ENCODE results near the gene NRM. TPM values are rescaled to one million over a fixed set of nuclear protein-coding genes. Genes with fewer than 3 reads are reported as not detected.
A peak's percentile ranks its signal among the peaks of the same experiment; 100 is the strongest.

Gene NRM
- total and polyA plus RNA-seq, 12 donors, result 1.6 to 11.6 (median 3.8) TPM

- H3K36me3 ChIP-seq, result peaks cover 0 to 41% (median 9%) of the 10 kb centered on the region in 9 donors
- H3K27me3 ChIP-seq, result no peaks in the 10 kb centered on the region
- peak overlapping the region; percentile 44 to 90 (median 80) for H3K4me3 ChIP-seq
- H3K4me1 ChIP-seq, result peaks cover 21 to 88% (median 64%) of the 10 kb centered on the region in 9 donors
- DNase-seq (peak; percentile 48 to 55), ATAC-seq (no peak)
- no peaks in the 10 kb centered on the region for H3K9me3 ChIP-seq
- TF ChIP-seq CTCF (IDR thresholded peaks at IDR 0.05), result no peak
- H3K27ac ChIP-seq, result peak overlapping the region; percentile 94 to 100 (median 98)
- intact Hi-C loops (cut with DNase I), result loop anchor here in 3 of 10 donors (5.0 to 10.0 kb wide), 3 partner anchors 139 to 201 kb away; partner anchors contain the start of gene DDR1 (in 1 of the 3)
- whole genome bisulfite sequencing, 2 donors, result 17 to 44% methylated on average over 7 of the region's 7 CpGs
These were observed 7.4 kb downstream of the NRM start for GRCh38 chr6:30683183-30683979.

- H3K36me3 ChIP-seq, result peaks cover 0 to 51% (median 17%) of the 10 kb centered on the region in 9 donors
- no peaks in the 10 kb centered on the region for H3K27me3 ChIP-seq
- H3K27ac ChIP-seq, result peak overlapping the region; percentile 94 to 100 (median 98)
- H3K4me3 ChIP-seq, result peak overlapping the region; percentile 44 to 90 (median 80)
- peak; percentile 19 to 64 (median 41) for ATAC-seq
- peaks cover 21 to 78% (median 54%) of the 10 kb centered on the region in 9 donors for H3K4me1 ChIP-seq
- 12 to 24% methylated on average over 11 of the region's 11 CpGs for WGBS, 2 donors
- DNase-seq, result peak; percentile 82 to 87
- H3K9me3 ChIP-seq, result no peaks in the 10 kb centered on the region
- no peak for TF ChIP-seq CTCF (IDR thresholded peaks at IDR 0.05)
- intact Hi-C loops (cut with DNase I), result loop anchor here in 3 of 10 donors (5.0 to 10.0 kb wide), 3 partner anchors 140 to 202 kb away; partner anchors contain the start of gene DDR1 (in 1 of the 3)
These were observed 8.4 kb downstream of the NRM start for GRCh38 chr6:30682143-30683117.

GRCh38 chr6:30681766-30682142 is 9.0 kb downstream of the NRM start:
- no peak for DNase-seq
- H3K9me3 ChIP-seq, result no peaks in the 10 kb centered on the region
- peak overlapping the region in 9 of 10 donors; percentile 8 to 87 (median 75) for H3K4me3 ChIP-seq
- WGBS, 2 donors, result 50 to 54% methylated on average over 4 of the region's 4 CpGs
- H3K27ac ChIP-seq, result peak overlapping the region; percentile 94 to 100 (median 98)
- no peaks in the 10 kb centered on the region for H3K27me3 ChIP-seq
- no peak for ATAC-seq
- intact Hi-C loops (cut with DNase I), result loop anchor here in 4 of 10 donors (2.0 to 10.0 kb wide), 4 partner anchors 41 to 203 kb away; partner anchors contain the start of gene DDR1 (in 1 of the 4)
- no peak for TF ChIP-seq CTCF (IDR thresholded peaks at IDR 0.05)
- peaks cover 0 to 57% (median 24%) of the 10 kb centered on the region in 9 donors for H3K36me3 ChIP-seq
- peaks cover 21 to 78% (median 54%) of the 10 kb centered on the region in 9 donors for H3K4me1 ChIP-seq
